Neuronal stem cell (in vitro differentiated cells): ENCODE data around the gene VGF.
A peak's percentile ranks its signal among the peaks of the same experiment; 100 is the strongest.

ENCODE experiments used
- DNase-seq: peaks from one replicate; pipeline ENCODE4 v3.0.0-alpha.2; 2013; ENCODE audit warnings: low spot score
- H2AFZ ChIP-seq: one replicate; pipeline ENCODE4 v1.6.1; 2013; ENCODE audit warnings: mild to moderate bottlenecking, low read length, inconsistent platforms
- H2AK5ac ChIP-seq: 2 replicates; pipeline ENCODE4 v1.6.1; 2013; ENCODE audit warnings: low read depth, mild to moderate bottlenecking, inconsistent platforms, low read length, moderate library complexity, mixed read lengths
- H2BK120ac ChIP-seq: 2 replicates; pipeline ENCODE4 v1.6.1; 2013; ENCODE audit warnings: low read depth, mild to moderate bottlenecking, inconsistent platforms, low read length, moderate library complexity, mixed read lengths
- H2BK12ac ChIP-seq: one replicate; pipeline ENCODE4 v1.6.1; 2013; ENCODE audit warnings: low read length, inconsistent platforms
- H2BK15ac ChIP-seq: 2 replicates; pipeline ENCODE4 v1.6.1; 2013; ENCODE audit warnings: mild to moderate bottlenecking, low read length, inconsistent platforms, mixed read lengths
- H2BK5ac ChIP-seq: one replicate; pipeline ENCODE4 v1.6.1; 2013; ENCODE audit warnings: inconsistent platforms, mild to moderate bottlenecking, low read length, moderate library complexity
- H3K14ac ChIP-seq: one replicate; pipeline ENCODE4 v1.6.1; 2013; ENCODE audit warnings: low read length, inconsistent platforms
- H3K18ac ChIP-seq: 2 replicates; pipeline ENCODE4 v1.6.1; 2013; ENCODE audit warnings: low read length, inconsistent platforms
- H3K23ac ChIP-seq: 2 replicates; pipeline ENCODE4 v1.6.1; 2013; ENCODE audit warnings: low read depth, mild to moderate bottlenecking, mixed read lengths, low read length, inconsistent platforms; ENCODE audit not compliant: poor library complexity
- H3K27ac ChIP-seq: replicated peaks from 3 replicates; pipeline ENCODE4 v1.5.1; 2013; ENCODE audit warnings: low read length, inconsistent platforms
- H3K27me3 ChIP-seq, 3 experiments: 2 replicates each; pipeline ENCODE4 v1.6.1; 2013; ENCODE audit warnings: low read length in 3 of 3, mild to moderate bottlenecking in 2 of 3, inconsistent platforms in 1 of 3, low read depth in 1 of 3, mixed read lengths in 1 of 3, moderate library complexity in 1 of 3; ENCODE audit not compliant: control insufficient read depth in 3 of 3, insufficient read depth in 3 of 3
- H3K36me3 ChIP-seq, 2 donors: replicated peaks in 1 of 2; 2 replicates each; pipeline ENCODE4 v1.6.1; 2013; ENCODE audit warnings: low read length in 2 of 2; ENCODE audit not compliant: control insufficient read depth in 2 of 2, insufficient read depth in 2 of 2
- H3K4ac ChIP-seq: 2 replicates; pipeline ENCODE4 v1.6.1; 2013; ENCODE audit warnings: inconsistent platforms, mild to moderate bottlenecking, low read length, moderate library complexity
- H3K4me1 ChIP-seq, 2 donors: 1 replicate in 1 of 2; 2 replicates in 1 of 2; pipeline ENCODE4 v1.6.1; 2013; ENCODE audit warnings: low read length in 2 of 2, low read depth in 1 of 2; ENCODE audit not compliant: control insufficient read depth in 2 of 2, insufficient read depth in 1 of 2
- H3K4me2 ChIP-seq: one replicate; pipeline ENCODE4 v1.6.1; 2013; ENCODE audit warnings: mild to moderate bottlenecking, low read length, inconsistent platforms; ENCODE audit not compliant: insufficient read depth, poor library complexity, severe bottlenecking
- H3K4me3 ChIP-seq, 2 donors: 2 replicates each; pipeline ENCODE4 v1.5.1; 2013; ENCODE audit warnings: low read length in 2 of 2, mild to moderate bottlenecking in 2 of 2, inconsistent platforms in 1 of 2, moderate library complexity in 1 of 2
- H3K79me1 ChIP-seq: one replicate; pipeline ENCODE4 v1.6.1; 2013; ENCODE audit warnings: low read depth, mild to moderate bottlenecking, inconsistent platforms, low read length, moderate library complexity
- H3K9ac ChIP-seq: one replicate; pipeline ENCODE4 v1.6.1; 2013; ENCODE audit warnings: mild to moderate bottlenecking, low read depth, low read length, inconsistent platforms; ENCODE audit not compliant: poor library complexity
- H3K9me3 ChIP-seq, 2 donors: replicated peaks in 1 of 2; 2 replicates each; pipeline versions ENCODE3 to v1.6.1; 2013; ENCODE audit warnings: low read length in 2 of 2, mild to moderate bottlenecking in 2 of 2, inconsistent platforms in 1 of 2, low read depth in 1 of 2, mixed read lengths in 1 of 2, moderate library complexity in 1 of 2; ENCODE audit not compliant: control insufficient read depth in 2 of 2, insufficient read depth in 1 of 2
- H4K8ac ChIP-seq: one replicate; pipeline ENCODE4 v1.6.1; 2013; ENCODE audit warnings: low read depth, mild to moderate bottlenecking, inconsistent platforms, low read length, moderate library complexity
- H4K91ac ChIP-seq: one replicate; pipeline ENCODE4 v1.6.1; 2013; ENCODE audit warnings: low read length, low read depth, mild to moderate bottlenecking, inconsistent platforms; ENCODE audit not compliant: poor library complexity
- WGBS, 2 donors: extraction: QIAGEN DNeasy Blood & Tissue Kit; methylation state at CpG; one replicate each; pipeline ENCODE4 v1.1.7; 2013; ENCODE audit warnings: missing lambda C conversion rate in 2 of 2, mixed read lengths in 1 of 2; ENCODE audit not compliant: insufficient read length in 2 of 2, insufficient replicate concordance in 1 of 2; ENCODE audit errors: extremely low coverage in 2 of 2; 5-methylcytosine and 5-hydroxymethylcytosine counted together

VGF gene

GRCh38 chr7:101140746-101141382, 24.5 kb downstream of the VGF start:
- Histone ChIP-seq H3K79me1 (no peaks in the 10 kb centered on the region), H2BK15ac (no peak overlapping the region), H3K36me3 (no peaks in the 10 kb centered on the region), H3K18ac (no peak overlapping the region), H3K4me3 (no peak overlapping the region), H3K9ac (no peak overlapping the region), H2BK12ac (no peak overlapping the region), H2AFZ (peak overlapping the region; percentile 36), H3K9me3 (no peaks in the 10 kb centered on the region), H3K4ac (no peak overlapping the region), H3K4me1 (peaks cover 5 to 14% of the 10 kb centered on the region in 2 donors), H2BK120ac (no peak overlapping the region), H4K91ac (no peak overlapping the region), H3K23ac (no peak overlapping the region), H2AK5ac (no peak overlapping the region), H4K8ac (no peak overlapping the region), H3K27ac (no peak overlapping the region), H3K14ac (no peak overlapping the region), H3K27me3 (no peaks in the 10 kb centered on the region), H3K4me2 (no peak overlapping the region), H2BK5ac (no peak overlapping the region)
- DNase-seq = no peak
- WGBS, 2 donors = no CpG with 5 or more reads among the region's 4 CpGs

GRCh38 chr7:101140339-101140699, 25.1 kb downstream of the VGF start:
- Histone ChIP-seq H3K4me1 (peaks cover 7 to 14% of the 10 kb centered on the region in 2 donors), H3K27ac (no peak overlapping the region), H2BK12ac (no peak overlapping the region), H2BK15ac (no peak overlapping the region), H4K91ac (no peak overlapping the region), H3K4me3 (no peak overlapping the region), H3K4me2 (no peak overlapping the region), H3K27me3 (no peaks in the 10 kb centered on the region), H3K18ac (no peak overlapping the region), H3K23ac (no peak overlapping the region), H2BK5ac (no peak overlapping the region), H4K8ac (no peak overlapping the region), H2BK120ac (no peak overlapping the region), H3K14ac (no peak overlapping the region), H3K79me1 (no peaks in the 10 kb centered on the region), H2AK5ac (no peak overlapping the region), H3K9me3 (no peaks in the 10 kb centered on the region), H3K9ac (no peak overlapping the region), H3K4ac (no peak overlapping the region), H2AFZ (peak overlapping the region; percentile 36), H3K36me3 (no peaks in the 10 kb centered on the region)
- no CpG with 5 or more reads among the region's 3 CpGs for WGBS, 2 donors
- DNase-seq = no peak

DNA sequence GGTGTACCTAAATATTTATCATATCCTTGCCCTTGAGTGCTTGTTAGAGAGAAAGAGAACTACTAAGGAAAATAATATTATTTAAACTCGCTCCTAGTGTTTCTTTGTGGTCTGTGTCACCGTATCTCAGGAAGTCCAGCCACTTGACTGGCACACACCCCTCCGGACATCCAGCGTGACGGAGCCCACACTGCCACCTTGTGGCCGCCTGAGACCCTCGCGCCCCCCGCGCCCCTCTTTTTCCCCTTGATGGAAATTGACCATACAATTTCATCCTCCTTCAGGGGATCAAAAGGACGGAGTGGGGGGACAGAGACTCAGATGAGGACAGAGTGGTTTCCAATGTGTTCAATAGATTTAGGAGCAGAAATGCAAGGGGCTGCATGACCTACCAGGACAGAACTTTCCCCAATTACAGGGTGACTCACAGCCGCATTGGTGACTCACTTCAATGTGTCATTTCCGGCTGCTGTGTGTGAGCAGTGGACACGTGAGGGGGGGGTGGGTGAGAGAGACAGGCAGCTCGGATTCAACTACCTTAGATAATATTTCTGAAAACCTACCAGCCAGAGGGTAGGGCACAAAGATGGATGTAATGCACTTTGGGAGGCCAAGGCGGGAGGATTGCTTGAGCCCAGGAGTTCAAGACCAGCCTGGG, 27.0 kb downstream of the VGF start:
- no peak overlapping the region for H3K14ac ChIP-seq
- no peaks in the 10 kb centered on the region for H3K79me1 ChIP-seq
- peak overlapping the region in 1 of 2 donors; percentile 46 for H3K4me3 ChIP-seq
- H2BK120ac ChIP-seq = no peak overlapping the region
- H3K23ac ChIP-seq = no peak overlapping the region
- no peak overlapping the region for H2BK12ac ChIP-seq
- H2BK15ac ChIP-seq = no peak overlapping the region
- H2BK5ac ChIP-seq = no peak overlapping the region
- H3K9ac ChIP-seq = no peak overlapping the region
- H2AFZ ChIP-seq = peak overlapping the region; percentile 96
- no peak for DNase-seq
- H3K27ac ChIP-seq = no peak overlapping the region
- H2AK5ac ChIP-seq = no peak overlapping the region
- no peaks in the 10 kb centered on the region for H3K36me3 ChIP-seq
- no peak overlapping the region for H4K91ac ChIP-seq
- no peak overlapping the region for H4K8ac ChIP-seq
- H3K18ac ChIP-seq = no peak overlapping the region
- no peaks in the 10 kb centered on the region for H3K9me3 ChIP-seq
- no peak overlapping the region for H3K4ac ChIP-seq
- H3K4me2 ChIP-seq = peak overlapping the region; percentile 37
- H3K4me1 ChIP-seq = peaks cover 15 to 24% of the 10 kb centered on the region in 2 donors
- no CpG with 5 or more reads among the region's 16 CpGs for WGBS, 2 donors
- no peaks in the 10 kb centered on the region for H3K27me3 ChIP-seq

DNA sequence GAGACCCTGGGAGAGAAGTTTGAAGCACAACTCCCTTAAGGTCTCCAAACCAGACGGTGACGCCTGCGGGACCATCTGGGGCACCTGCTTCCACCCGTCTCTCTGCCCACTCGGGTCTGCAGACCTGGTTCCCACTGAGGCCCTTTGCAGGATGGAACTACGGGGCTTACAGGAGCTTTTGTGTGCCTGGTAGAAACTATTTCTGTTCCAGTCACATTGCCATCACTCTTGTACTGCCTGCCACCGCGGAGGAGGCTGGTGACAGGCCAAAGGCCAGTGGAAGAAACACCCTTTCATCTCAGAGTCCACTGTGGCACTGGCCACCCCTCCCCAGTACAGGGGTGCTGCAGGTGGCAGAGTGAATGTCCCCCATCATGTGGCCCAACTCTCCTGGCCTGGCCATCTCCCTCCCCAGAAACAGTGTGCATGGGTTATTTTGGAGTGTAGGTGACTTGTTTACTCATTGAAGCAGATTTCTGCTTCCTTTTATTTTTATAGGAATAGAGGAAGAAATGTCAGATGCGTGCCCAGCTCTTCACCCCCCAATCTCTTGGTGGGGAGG, 27.6 kb downstream of the VGF start:
- H3K4me2 ChIP-seq = no peak overlapping the region
- H3K9ac ChIP-seq = no peak overlapping the region
- no peak overlapping the region for H4K8ac ChIP-seq
- peak overlapping the region; percentile 72 for H2AK5ac ChIP-seq
- WGBS, 2 donors = no CpG with 5 or more reads among the region's 9 CpGs
- H3K18ac ChIP-seq = no peak overlapping the region
- H3K27ac ChIP-seq = no peak overlapping the region
- H3K9me3 ChIP-seq = no peaks in the 10 kb centered on the region
- peak overlapping the region; percentile 96 for H2AFZ ChIP-seq
- no peaks in the 10 kb centered on the region for H3K36me3 ChIP-seq
- H3K27me3 ChIP-seq = no peaks in the 10 kb centered on the region
- no peak for DNase-seq
- no peaks in the 10 kb centered on the region for H3K79me1 ChIP-seq
- H3K4me3 ChIP-seq = no peak overlapping the region
- no peak overlapping the region for H3K23ac ChIP-seq
- peaks cover 15 to 24% of the 10 kb centered on the region in 2 donors for H3K4me1 ChIP-seq
- H3K14ac ChIP-seq = no peak overlapping the region
- no peak overlapping the region for H2BK120ac ChIP-seq
- no peak overlapping the region for H3K4ac ChIP-seq
- peak overlapping the region; percentile 79 for H4K91ac ChIP-seq
- H2BK15ac ChIP-seq = peak overlapping the region; percentile 98
- H2BK5ac ChIP-seq = no peak overlapping the region
- H2BK12ac ChIP-seq = peak overlapping the region; percentile 85
